GM19455 (cell line): ENCODE results near the gene TAF3.

Source experiments
- ATAC-seq: cut with Tn5 transposase; IDR thresholded peaks from one replicate; pipeline ENCODE4 v1.9.1; 2021; ENCODE audit not compliant: unreplicated experiment

The TAF3 gene

GRCh38 chr10:8043569-8044306, 225.4 kb downstream of the TAF3 start:
- no peak for ATAC-seq

- ATAC-seq: no peak
These were observed 226.1 kb downstream of the TAF3 start for GRCh38 chr10:8044331-8044907.

GRCh38 chr10:8044908-8045725, 226.8 kb downstream of the TAF3 start:
- ATAC-seq: no peak

DNA sequence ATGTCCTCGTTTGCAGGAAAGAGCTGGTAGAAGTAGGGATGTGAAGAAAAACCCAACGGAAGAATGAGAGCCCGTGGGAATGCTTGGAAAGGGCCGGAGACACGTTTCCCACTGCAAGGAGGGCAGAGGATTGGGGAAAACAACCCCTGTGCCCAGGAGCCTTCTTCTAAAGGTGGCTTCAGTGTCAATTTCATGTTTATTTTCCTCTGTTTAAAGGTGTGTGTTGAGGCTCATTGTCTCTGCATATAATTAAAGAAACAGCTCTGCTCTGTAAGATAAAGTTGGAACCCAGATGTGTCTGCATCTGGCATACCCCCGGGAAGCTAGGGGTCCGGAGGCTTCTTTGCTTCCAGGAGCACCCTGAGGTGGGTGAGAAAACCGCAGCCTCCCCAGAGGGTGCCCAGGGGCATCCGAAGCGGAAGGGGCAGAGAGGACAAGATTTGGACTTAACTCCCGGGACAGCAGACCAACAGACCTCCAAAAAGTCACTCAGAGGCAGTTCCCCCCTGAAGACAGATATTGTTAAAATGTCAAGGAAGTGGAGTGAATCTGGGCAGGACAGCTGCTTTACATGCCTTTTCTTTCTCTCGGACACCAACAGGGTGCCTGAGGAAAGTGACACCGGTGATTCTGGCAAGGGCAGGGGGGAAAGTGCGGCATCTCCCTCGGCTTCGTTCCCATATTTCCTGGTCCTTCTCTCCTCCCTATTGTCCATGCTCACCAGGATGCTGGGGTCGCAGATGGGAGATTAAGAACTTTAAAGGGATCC, 227.6 kb downstream of the TAF3 start:
- ATAC-seq: no peak

DNA sequence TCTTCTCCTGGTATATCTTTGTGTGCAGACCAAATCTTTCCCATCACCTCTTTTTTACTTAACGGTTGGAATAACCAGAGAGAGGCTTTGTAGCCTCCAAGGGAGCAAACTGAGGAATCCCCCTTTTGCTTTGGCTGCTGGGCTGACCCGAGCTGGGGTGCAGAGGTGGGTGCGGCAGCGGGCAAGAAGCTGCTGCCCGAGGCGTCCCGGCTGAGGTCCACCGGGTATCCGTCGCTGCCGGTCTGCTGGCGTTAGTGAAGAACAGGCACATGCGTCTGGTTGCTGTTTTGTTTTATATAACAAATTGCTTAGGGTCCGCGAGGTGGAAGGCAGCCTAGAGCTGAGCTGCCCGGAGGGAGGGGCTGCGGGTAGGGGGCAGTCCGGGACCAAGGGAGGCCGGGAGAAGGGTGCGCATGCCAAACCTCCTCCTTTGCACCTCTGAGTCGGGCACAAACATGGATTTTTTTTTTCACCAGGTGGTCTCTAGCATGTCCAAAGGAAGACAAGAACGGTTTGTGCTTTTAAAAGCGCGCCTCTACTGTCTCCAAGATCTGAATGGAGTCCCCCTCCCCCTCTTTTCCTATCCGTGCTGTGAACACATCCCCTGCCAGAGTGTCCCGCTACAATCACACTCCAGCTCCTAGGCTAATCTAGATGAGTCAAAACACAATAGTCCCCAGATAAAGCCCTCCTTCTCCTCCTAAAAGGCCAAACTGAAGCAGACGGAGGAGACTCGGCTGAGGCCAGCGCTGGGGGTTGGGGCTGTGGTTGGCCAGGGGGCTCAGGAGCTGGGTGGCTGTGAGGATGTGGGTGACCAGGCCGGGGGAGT, 229.4 kb downstream of the TAF3 start:
- no peak for ATAC-seq

- no peak for ATAC-seq
These were observed 230.1 kb downstream of the TAF3 start for GRCh38 chr10:8048281-8049008.

DNA sequence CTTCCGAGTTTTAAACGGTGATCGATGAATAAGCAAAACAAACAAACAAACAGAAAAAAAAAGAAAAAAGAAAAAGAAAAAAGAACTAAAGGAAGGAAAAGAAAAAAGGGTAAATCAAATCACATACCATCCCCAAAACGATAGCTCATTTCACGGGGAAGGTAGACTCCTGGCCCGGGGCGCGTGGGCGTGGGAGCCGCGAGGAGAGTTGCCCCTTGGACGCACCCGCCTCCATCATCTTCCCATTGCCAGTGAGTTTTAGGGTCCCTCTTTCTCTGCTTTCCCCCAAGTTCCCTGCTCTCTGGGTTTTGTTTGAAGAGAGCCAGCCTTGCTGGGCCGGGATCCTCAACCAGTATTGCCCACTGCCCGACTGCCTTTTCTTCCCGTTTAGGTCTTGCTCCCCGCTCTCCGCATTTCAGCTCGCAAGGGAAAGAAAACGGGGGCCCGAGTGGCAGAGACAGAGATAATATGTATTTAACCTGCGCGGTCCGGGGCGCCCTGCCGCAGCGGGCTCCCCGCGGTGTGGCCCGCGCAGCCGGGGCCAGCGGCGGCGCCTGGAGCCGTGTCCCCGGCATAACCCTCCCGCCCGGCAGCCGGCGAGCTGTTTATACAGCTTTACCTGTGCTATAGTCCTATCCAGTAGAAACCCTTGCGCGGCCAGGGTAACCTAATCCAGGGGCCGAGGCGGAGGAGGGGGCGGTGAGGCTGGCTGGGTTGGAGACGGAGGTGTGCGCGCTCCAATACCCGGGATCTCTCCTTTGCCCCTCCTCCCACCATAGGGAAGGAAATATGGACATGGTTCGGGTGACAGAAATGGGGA, 230.9 kb downstream of the TAF3 start:
- no peak for ATAC-seq

DNA sequence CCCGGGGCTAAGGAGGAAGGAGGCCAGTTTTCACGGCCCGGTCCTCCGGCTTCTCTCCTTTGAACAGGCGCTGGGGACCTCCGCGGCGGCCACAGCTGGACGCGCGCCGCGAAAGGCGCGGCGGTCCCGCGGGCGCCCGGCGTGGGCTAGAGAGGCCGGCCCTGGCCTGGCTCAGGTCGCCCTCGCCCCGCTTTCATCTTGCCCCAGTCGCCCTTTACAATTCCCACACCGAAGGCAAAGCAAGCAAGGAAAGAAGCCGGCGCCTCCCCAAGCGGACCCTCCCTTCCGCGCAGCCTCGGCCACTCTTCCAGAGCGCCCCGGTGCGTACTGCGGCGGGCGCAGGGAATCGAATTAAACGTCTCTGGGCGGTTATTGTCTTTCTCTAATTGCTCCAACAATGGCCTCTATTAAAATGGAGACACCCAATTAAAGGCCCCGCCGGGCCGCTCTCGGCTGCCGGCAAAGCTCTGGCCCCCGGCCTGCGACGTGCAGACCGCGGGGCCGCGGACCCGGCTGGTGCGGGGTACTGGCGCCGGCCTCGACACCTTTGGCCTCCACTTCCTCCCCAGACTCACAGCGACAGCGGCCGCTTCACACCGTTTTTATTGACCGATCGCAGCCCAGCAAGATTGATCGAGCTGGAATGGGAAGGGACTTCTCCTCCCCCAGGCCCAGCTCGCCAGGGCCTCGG, 231.7 kb downstream of the TAF3 start:
- no peak for ATAC-seq

DNA sequence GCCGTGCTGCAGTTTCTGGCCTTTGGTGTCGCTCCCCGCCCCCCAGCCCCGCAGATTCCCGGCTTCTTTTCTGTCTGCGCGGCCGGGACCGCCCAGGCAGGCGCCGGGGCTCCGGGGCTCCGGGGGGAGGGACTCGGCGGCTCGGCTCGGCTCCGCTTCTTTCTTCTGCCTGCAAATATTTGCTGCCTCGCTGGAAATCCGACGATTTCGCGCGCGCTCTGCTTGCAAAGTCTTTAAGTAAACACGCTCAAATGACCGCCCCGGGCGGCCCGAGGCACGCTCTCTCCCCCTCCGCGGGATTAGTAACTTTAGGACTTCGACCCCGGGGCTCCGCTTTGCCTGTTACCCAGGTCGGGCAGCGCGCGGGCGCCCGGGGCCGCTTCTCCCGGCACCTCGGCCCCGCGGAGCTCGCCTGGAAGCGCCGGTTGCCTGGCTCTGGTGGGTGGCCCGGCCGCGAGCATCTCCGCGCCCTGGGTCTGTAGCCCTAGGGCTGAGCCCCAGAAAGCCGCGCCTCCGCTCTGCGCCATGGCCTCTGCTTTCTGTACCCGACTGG, 232.3 kb downstream of the TAF3 start:
- no peak for ATAC-seq

DNA sequence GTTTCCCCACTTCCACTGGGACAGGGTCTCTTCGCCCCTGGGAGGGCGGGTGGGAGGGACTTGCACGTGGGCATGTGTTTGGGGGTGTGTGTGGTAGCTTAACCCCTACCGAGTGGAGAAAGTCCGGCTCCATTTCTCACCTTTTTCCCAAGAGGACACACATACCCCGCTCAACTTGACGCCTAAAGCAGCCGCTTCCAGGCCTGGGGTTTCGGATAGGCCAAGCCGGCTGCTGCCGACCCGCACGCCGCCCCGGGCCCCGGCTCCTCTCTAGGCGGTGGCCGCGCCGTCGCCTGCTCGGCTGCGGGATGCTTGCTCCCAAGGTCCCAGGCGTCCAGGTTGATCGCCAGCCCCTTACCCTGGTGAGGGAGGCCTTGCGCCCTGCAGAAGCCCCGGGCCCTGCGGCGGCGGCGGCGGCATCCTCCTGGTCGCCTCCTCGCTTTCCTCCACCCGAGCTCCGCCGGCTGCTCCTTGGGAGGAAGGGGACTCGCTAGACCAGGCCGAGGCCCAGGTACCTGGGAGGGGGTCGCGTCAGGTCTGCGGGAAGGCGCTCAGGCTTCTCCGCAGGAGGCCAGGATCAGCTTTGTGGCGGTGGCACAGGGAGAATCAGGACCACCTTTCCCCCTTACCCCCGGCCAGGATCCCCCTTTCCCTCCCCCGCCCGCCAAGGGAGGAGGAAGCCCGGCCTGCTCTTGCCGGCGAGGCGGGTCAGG, 233.0 kb downstream of the TAF3 start:
- no peak for ATAC-seq

- ATAC-seq: no peak
These were observed 233.5 kb downstream of the TAF3 start for GRCh38 chr10:8051851-8052257.

DNA sequence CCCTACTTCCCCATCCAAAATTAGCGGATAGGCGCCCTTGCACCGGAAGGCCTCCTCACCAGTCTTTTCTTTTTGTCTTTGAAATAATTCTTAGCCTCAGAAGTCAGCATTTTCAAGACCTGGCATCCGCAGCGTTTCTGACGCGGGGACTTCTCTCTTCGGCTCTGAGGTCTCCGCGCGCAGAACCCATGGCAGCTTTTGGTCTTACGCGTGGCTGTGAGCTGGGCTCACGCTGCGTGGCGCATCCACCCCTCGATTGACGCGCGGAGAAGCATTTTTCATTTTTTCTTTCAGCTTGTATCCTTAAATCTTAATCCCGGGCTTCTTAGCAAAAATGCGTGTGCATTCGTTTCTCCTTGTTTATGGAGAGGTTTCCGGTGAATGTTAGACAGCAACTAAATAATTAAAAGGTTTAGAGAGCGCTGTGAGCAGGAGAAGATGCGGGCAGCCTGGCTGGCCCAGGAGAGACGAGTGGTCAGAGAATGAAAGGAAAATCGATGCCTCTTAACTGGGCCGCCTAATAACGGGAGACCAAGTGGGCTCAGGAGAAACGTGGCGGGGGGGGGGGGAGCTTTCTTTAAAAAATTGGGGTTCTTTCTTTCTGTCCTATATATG, 234.1 kb downstream of the TAF3 start:
- ATAC-seq: no peak

DNA sequence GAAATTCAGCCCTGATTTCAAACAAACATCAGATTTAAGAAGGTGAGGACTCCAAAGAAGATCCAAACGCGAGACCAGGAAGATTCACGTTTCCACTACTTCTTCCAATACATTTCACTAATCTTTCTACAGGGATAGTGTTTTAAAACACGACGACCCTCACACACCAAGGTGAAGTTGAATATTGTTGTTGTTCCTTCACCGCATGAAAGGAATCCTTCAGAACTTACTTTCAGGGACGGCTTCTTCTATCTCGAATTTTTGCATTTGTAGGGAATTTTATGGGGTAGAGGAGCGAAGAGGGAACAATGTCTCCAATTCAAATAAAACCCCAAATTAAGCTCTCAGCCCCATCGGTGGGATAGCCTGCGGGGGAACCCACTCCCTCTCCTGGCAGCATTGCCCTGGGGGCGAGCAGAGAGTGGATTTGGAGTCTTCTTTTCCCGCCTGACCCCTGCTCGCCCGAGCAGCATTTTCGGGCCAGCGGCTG, 234.7 kb downstream of the TAF3 start:
- no peak for ATAC-seq

- ATAC-seq: peak; percentile 78
These were observed 235.3 kb downstream of the TAF3 start for GRCh38 chr10:8053446-8054243.

DNA sequence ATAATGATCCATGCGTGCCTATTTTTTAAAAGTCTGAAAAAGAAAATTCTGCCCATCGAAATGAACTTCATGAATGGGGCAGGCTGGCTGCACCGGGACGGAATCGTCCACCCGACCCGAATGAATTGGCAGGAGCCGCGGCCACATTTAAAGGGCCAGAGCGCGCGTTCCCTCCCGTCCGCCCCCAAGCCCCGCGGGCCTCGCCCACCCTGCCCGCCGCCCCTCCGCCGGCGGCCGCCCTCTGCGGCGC, 235.9 kb downstream of the TAF3 start:
- peak; percentile 13 for ATAC-seq
